ENCODE data around the gene PARN. TPM values are rescaled to one million over a fixed set of nuclear protein-coding genes. Genes with fewer than 3 reads are reported as not detected.

The PARN gene
- total and polyA plus RNA-seq, 3 experiments from 2014 or later: 45.9 to 48.2 (median 46.0) TPM

GRCh38 chr16:14489460-14489859 is 140.6 kb downstream of the PARN start:
- H3K4me3 ChIP-seq (ENCODE audit: low read length): no peak overlapping the region
- no peaks in the 10 kb centered on the region for H3K27me3 ChIP-seq (ENCODE audit: insufficient read depth, low read length, poor library complexity, severe bottlenecking)
- H3K9me3 ChIP-seq (ENCODE audit: low read length): no peaks in the 10 kb centered on the region
- Mint-ChIP-seq H3K9me3 (no peaks in the 10 kb centered on the region), H3K27me3 (no peaks in the 10 kb centered on the region), H3K36me3 (peaks cover 3 to 15% (median 7%) of the 10 kb centered on the region in 3 donors), H3K4me1 (peaks cover 38 to 51% (median 49%) of the 10 kb centered on the region in 3 donors), H3K27ac (peak overlapping the region in 1 of 8 donors; percentile 55), H3K4me3 (no peak overlapping the region)
- H3K27ac ChIP-seq (ENCODE audit: low read depth, low read length): no peak overlapping the region
- CTCF ChIA-PET: interaction anchor here (0.6 to 0.7 kb wide), 2 partner anchors 30 to 39 kb away, joined by 3 read pairs; no protein-coding TSS in a partner anchor
- H3K4me1 ChIP-seq (ENCODE audit: insufficient read depth, low read length): peaks cover 12% of the 10 kb centered on the region
- no peaks in the 10 kb centered on the region for H3K36me3 ChIP-seq (ENCODE audit: insufficient read depth, low read length)
- POLR2A ChIA-PET: no interaction called here
- no peak for DNase-seq

GRCh38 chr16:14487579-14487978 is 142.5 kb downstream of the PARN start:
- POLR2A ChIA-PET: no interaction called here
- Histone ChIP-seq H3K4me1 (ENCODE audit: insufficient read depth, low read length) (peaks cover 12% of the 10 kb centered on the region), H3K4me3 (ENCODE audit: low read length) (no peak overlapping the region), H3K9me3 (ENCODE audit: low read length) (no peaks in the 10 kb centered on the region), H3K27me3 (ENCODE audit: insufficient read depth, low read length, poor library complexity, severe bottlenecking) (no peaks in the 10 kb centered on the region), H3K36me3 (ENCODE audit: insufficient read depth, low read length) (peaks cover under 1% of the 10 kb centered on the region), H3K27ac (ENCODE audit: low read depth, low read length) (no peak overlapping the region)
- Mint-ChIP-seq H3K27ac (peak overlapping the region in 3 of 8 donors; percentile 40 to 56 (median 46)), H3K36me3 (peaks cover 4 to 25% (median 13%) of the 10 kb centered on the region in 3 donors), H3K4me1 (peaks cover 22 to 34% (median 31%) of the 10 kb centered on the region in 3 donors), H3K9me3 (no peaks in the 10 kb centered on the region), H3K27me3 (no peaks in the 10 kb centered on the region), H3K4me3 (peak overlapping the region in 1 of 7 donors; percentile 2)
- DNase-seq: no peak
- CTCF ChIA-PET: no interaction called here

GRCh38 chr16:14486520-14487303 is 143.3 kb downstream of the PARN start:
- POLR2A ChIA-PET: no interaction called here
- Mint-ChIP-seq H3K9me3 (no peaks in the 10 kb centered on the region), H3K4me1 (peaks cover 14 to 27% (median 23%) of the 10 kb centered on the region in 3 donors), H3K36me3 (peaks cover 7 to 34% (median 17%) of the 10 kb centered on the region in 3 donors), H3K27me3 (no peaks in the 10 kb centered on the region), H3K27ac (peak overlapping the region in 1 of 8 donors; percentile 17), H3K4me3 (no peak overlapping the region)
- H3K9me3 ChIP-seq (ENCODE audit: low read length): no peaks in the 10 kb centered on the region
- no peak for DNase-seq
- no peaks in the 10 kb centered on the region for H3K27me3 ChIP-seq (ENCODE audit: insufficient read depth, low read length, poor library complexity, severe bottlenecking)
- peak overlapping the region; percentile 28 for H3K27ac ChIP-seq (ENCODE audit: low read depth, low read length)
- peaks cover 12% of the 10 kb centered on the region for H3K4me1 ChIP-seq (ENCODE audit: insufficient read depth, low read length)
- peaks cover 10% of the 10 kb centered on the region for H3K36me3 ChIP-seq (ENCODE audit: insufficient read depth, low read length)
- CTCF ChIA-PET: no interaction called here
- no peak overlapping the region for H3K4me3 ChIP-seq (ENCODE audit: low read length)

GRCh38 chr16:14485811-14486519 is 144.1 kb downstream of the PARN start:
- Histone ChIP-seq H3K4me3 (ENCODE audit: low read length) (no peak overlapping the region), H3K9me3 (ENCODE audit: low read length) (no peaks in the 10 kb centered on the region), H3K4me1 (ENCODE audit: insufficient read depth, low read length) (peaks cover 12% of the 10 kb centered on the region), H3K27ac (ENCODE audit: low read depth, low read length) (peak overlapping the region; percentile 28), H3K27me3 (ENCODE audit: insufficient read depth, low read length, poor library complexity, severe bottlenecking) (no peaks in the 10 kb centered on the region), H3K36me3 (ENCODE audit: insufficient read depth, low read length) (peaks cover 12% of the 10 kb centered on the region)
- H3K27me3 Mint-ChIP-seq: no peaks in the 10 kb centered on the region
- no peaks in the 10 kb centered on the region for H3K9me3 Mint-ChIP-seq
- H3K4me1 Mint-ChIP-seq: peaks cover 14 to 24% (median 23%) of the 10 kb centered on the region in 3 donors
- CTCF ChIA-PET: no interaction called here
- peaks cover 13 to 41% (median 22%) of the 10 kb centered on the region in 3 donors for H3K36me3 Mint-ChIP-seq
- POLR2A ChIA-PET: no interaction called here
- H3K4me3 Mint-ChIP-seq: no peak overlapping the region
- DNase-seq: no peak
- H3K27ac Mint-ChIP-seq: no peak overlapping the region

- Mint-ChIP-seq H3K27ac (no peak overlapping the region), H3K27me3 (no peaks in the 10 kb centered on the region)
- peaks cover 16% of the 10 kb centered on the region for H3K36me3 ChIP-seq (ENCODE audit: insufficient read depth, low read length)
These were observed 144.9 kb downstream of the PARN start for GRCh38 chr16:14485121-14485551.

GRCh38 chr16:14483819-14484385 is 146.2 kb downstream of the PARN start:
- H3K9me3 Mint-ChIP-seq: peaks cover 0 to 6% (median 0%) of the 10 kb centered on the region in 5 donors
- POLR2A ChIA-PET: no interaction called here
- H3K9me3 ChIP-seq (ENCODE audit: low read length): no peaks in the 10 kb centered on the region
- peak overlapping the region in 1 of 8 donors; percentile 33 for H3K27ac Mint-ChIP-seq
- H3K27ac ChIP-seq (ENCODE audit: low read depth, low read length): no peak overlapping the region
- CTCF ChIA-PET: no interaction called here
- no peak for DNase-seq
- peaks cover 12% of the 10 kb centered on the region for H3K4me1 ChIP-seq (ENCODE audit: insufficient read depth, low read length)
- H3K36me3 Mint-ChIP-seq: peaks cover 28 to 60% (median 29%) of the 10 kb centered on the region in 3 donors
- H3K4me1 Mint-ChIP-seq: peaks cover 15 to 16% (median 16%) of the 10 kb centered on the region in 3 donors
- no peak overlapping the region for H3K4me3 Mint-ChIP-seq
- H3K27me3 ChIP-seq (ENCODE audit: insufficient read depth, low read length, poor library complexity, severe bottlenecking): no peaks in the 10 kb centered on the region
- H3K27me3 Mint-ChIP-seq: no peaks in the 10 kb centered on the region
- no peak overlapping the region for H3K4me3 ChIP-seq (ENCODE audit: low read length)
- H3K36me3 ChIP-seq (ENCODE audit: insufficient read depth, low read length): peaks cover 18% of the 10 kb centered on the region

More at GRCh38 chr16:14485121-14485551, 144.9 kb downstream of the PARN start:
- ChIA-PET POLR2A (no interaction called here), CTCF (no interaction called here)
- peaks cover 0 to 1% (median 0%) of the 10 kb centered on the region in 5 donors for H3K9me3 Mint-ChIP-seq
- peaks cover 12% of the 10 kb centered on the region for H3K4me1 ChIP-seq (ENCODE audit: insufficient read depth, low read length)
- H3K9me3 ChIP-seq (ENCODE audit: low read length): no peaks in the 10 kb centered on the region
- no peak overlapping the region for H3K27ac ChIP-seq (ENCODE audit: low read depth, low read length)
- no peak overlapping the region for H3K4me3 Mint-ChIP-seq
- no peak for DNase-seq
- H3K4me3 ChIP-seq (ENCODE audit: low read length): no peak overlapping the region
- H3K4me1 Mint-ChIP-seq: peaks cover 15 to 23% (median 23%) of the 10 kb centered on the region in 3 donors
- H3K36me3 Mint-ChIP-seq: peaks cover 19 to 49% (median 25%) of the 10 kb centered on the region in 3 donors
- H3K27me3 ChIP-seq (ENCODE audit: insufficient read depth, low read length, poor library complexity, severe bottlenecking): no peaks in the 10 kb centered on the region

GRCh38 chr16:14476183-14476582 is 153.9 kb downstream of the PARN start:
- Mint-ChIP-seq H3K27me3 (no peaks in the 10 kb centered on the region), H3K9me3 (peaks cover 0 to 9% (median 0%) of the 10 kb centered on the region in 5 donors), H3K36me3 (peaks cover 24 to 63% (median 31%) of the 10 kb centered on the region in 3 donors), H3K4me3 (no peak overlapping the region), H3K4me1 (peaks cover 0 to 2% (median 0%) of the 10 kb centered on the region in 3 donors), H3K27ac (no peak overlapping the region)
- H3K36me3 ChIP-seq (ENCODE audit: insufficient read depth, low read length): peaks cover 6% of the 10 kb centered on the region
- H3K27me3 ChIP-seq (ENCODE audit: insufficient read depth, low read length, poor library complexity, severe bottlenecking): no peaks in the 10 kb centered on the region
- H3K4me1 ChIP-seq (ENCODE audit: insufficient read depth, low read length): no peaks in the 10 kb centered on the region
- CTCF ChIA-PET: no interaction called here
- POLR2A ChIA-PET: no interaction called here
- H3K27ac ChIP-seq (ENCODE audit: low read depth, low read length): no peak overlapping the region
- no peaks in the 10 kb centered on the region for H3K9me3 ChIP-seq (ENCODE audit: low read length)
- DNase-seq: no peak
- H3K4me3 ChIP-seq (ENCODE audit: low read length): no peak overlapping the region

All from CD8-positive, alpha-beta memory T cell (primary cell).